Stimulated activated CD8-positive, alpha-beta memory T cell treated with anti-CD3 and anti-CD28 coated beads, Interleukin-12 subunit alpha, Interleukin-12 subunit beta, amount 100 ng/mL, for 24 hours (primary cell): ENCODE results near the gene OTOGL.

Source experiments
- DNase-seq: peaks from one replicate; pipeline ENCODE4 v3.0.0-alpha.2; 2020; ENCODE audit errors: extremely low read depth

Gene OTOGL

GRCh38 chr12:80364056-80364455 is 264.7 kb downstream of the OTOGL start:
- DNase-seq, result no peak

GRCh38 chr12:80373666-80374065 is 274.3 kb downstream of the OTOGL start:
- no peak for DNase-seq

- no peak for DNase-seq
These were observed 275.3 kb downstream of the OTOGL start for GRCh38 chr12:80374615-80375014.

- DNase-seq, result no peak
These were observed 277.9 kb downstream of the OTOGL start for GRCh38 chr12:80377140-80377794.

GRCh38 chr12:80381121-80381520 is 281.8 kb downstream of the OTOGL start:
- DNase-seq, result no peak

GRCh38 chr12:80382254-80382653 is 282.9 kb downstream of the OTOGL start:
- no peak for DNase-seq

- no peak for DNase-seq
These were observed 301.2 kb downstream of the OTOGL start for GRCh38 chr12:80400571-80400991.

- no peak for DNase-seq
These were observed 301.9 kb downstream of the OTOGL start for GRCh38 chr12:80401191-80401590.

- DNase-seq, result no peak
These were observed 305.3 kb downstream of the OTOGL start for GRCh38 chr12:80404629-80405028.

GRCh38 chr12:80406253-80406652 is 306.9 kb downstream of the OTOGL start:
- no peak for DNase-seq

- DNase-seq, result no peak
These were observed 312.4 kb downstream of the OTOGL start for GRCh38 chr12:80411787-80412186.

GRCh38 chr12:80412343-80412953 is 313.1 kb downstream of the OTOGL start:
- DNase-seq, result no peak

GRCh38 chr12:80413462-80413861 is 314.1 kb downstream of the OTOGL start:
- DNase-seq, result no peak

GRCh38 chr12:80415466-80415865 is 316.1 kb downstream of the OTOGL start:
- DNase-seq, result no peak

- DNase-seq, result no peak
These were observed 320.3 kb downstream of the OTOGL start for GRCh38 chr12:80419644-80420043.

- DNase-seq, result no peak
These were observed 320.7 kb downstream of the OTOGL start for GRCh38 chr12:80420075-80420474.

- no peak for DNase-seq
These were observed 323.2 kb downstream of the OTOGL start for GRCh38 chr12:80422550-80422949.
